HG03354 (cell line): Measurements from ENCODE around the gene MRC2.

Experiments used
- ATAC-seq: cut with Tn5 transposase; IDR thresholded peaks from one replicate; pipeline ENCODE4 v1.9.1; 2021; ENCODE audit warnings: mild to moderate bottlenecking; ENCODE audit not compliant: unreplicated experiment, poor library complexity, severe bottlenecking

The MRC2 gene

GRCh38 chr17:62657690-62658089 is 30.2 kb downstream of the MRC2 start:
- ATAC-seq: no peak

- no peak for ATAC-seq
These were observed 30.9 kb downstream of the MRC2 start for GRCh38 chr17:62658136-62658920.

GRCh38 chr17:62660629-62661118 is 33.2 kb downstream of the MRC2 start:
- no peak for ATAC-seq

GRCh38 chr17:62661337-62661736 is 33.9 kb downstream of the MRC2 start:
- no peak for ATAC-seq

GRCh38 chr17:62662855-62663254 is 35.4 kb downstream of the MRC2 start:
- no peak for ATAC-seq

GRCh38 chr17:62663304-62663703 is 35.8 kb downstream of the MRC2 start:
- no peak for ATAC-seq

GRCh38 chr17:62664336-62665120 is 37.1 kb downstream of the MRC2 start:
- no peak for ATAC-seq

- no peak for ATAC-seq
These were observed 38.1 kb downstream of the MRC2 start for GRCh38 chr17:62665599-62665998.

GRCh38 chr17:62666061-62666800 is 38.8 kb downstream of the MRC2 start:
- ATAC-seq: no peak

GRCh38 chr17:62666801-62667591 is 39.5 kb downstream of the MRC2 start:
- no peak for ATAC-seq

- no peak for ATAC-seq
These were observed 40.8 kb downstream of the MRC2 start for GRCh38 chr17:62668091-62668804.

- no peak for ATAC-seq
These were observed 42.8 kb downstream of the MRC2 start for GRCh38 chr17:62670202-62670821.

- no peak for ATAC-seq
These were observed 44.1 kb downstream of the MRC2 start for GRCh38 chr17:62671553-62671952.

- no peak for ATAC-seq
These were observed 45.5 kb downstream of the MRC2 start for GRCh38 chr17:62672957-62673356.

- no peak for ATAC-seq
These were observed 46.3 kb downstream of the MRC2 start for GRCh38 chr17:62673614-62674362.

- no peak for ATAC-seq
These were observed 46.9 kb downstream of the MRC2 start for GRCh38 chr17:62674363-62674739.

GRCh38 chr17:62674841-62675240 is 47.4 kb downstream of the MRC2 start:
- no peak for ATAC-seq

GRCh38 chr17:62675260-62675659 is 47.8 kb downstream of the MRC2 start:
- no peak for ATAC-seq
